ENCODE measurements around the gene OR8G5.
"Not testable (repeated sequence)": the region's sequence is repeated elsewhere in the genome, so short reads cannot be mapped to it uniquely, and the experiment has no call there.

The OR8G5 gene, protein sequence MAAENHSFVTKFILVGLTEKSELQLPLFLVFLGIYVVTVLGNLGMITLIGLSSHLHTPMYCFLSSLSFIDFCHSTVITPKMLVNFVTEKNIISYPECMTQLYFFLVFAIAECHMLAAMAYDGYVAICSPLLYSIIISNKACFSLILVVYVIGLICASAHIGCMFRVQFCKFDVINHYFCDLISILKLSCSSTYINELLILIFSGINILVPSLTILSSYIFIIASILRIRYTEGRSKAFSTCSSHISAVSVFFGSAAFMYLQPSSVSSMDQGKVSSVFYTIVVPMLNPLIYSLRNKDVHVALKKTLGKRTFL

DNA sequence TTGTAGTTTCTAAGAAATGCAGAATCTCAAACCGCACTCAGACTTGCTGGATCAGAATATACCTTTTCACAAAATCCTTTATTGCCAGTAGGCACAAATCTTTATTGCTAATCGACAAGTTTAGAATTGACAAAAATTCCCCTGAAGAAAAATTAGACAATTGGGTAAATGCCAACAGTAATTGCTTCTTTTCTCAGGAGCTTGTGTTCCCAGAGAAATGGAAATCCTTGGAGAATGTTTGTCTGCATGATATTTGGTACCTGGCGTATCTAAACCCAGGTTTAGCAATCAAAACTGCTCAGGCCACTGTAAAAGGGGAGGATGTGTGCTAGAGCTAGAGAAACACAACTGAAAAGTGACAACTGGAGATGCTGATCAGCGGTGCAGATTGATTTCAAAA is at the start of gene OR8G5:
Gene OR8G5 (plus strand): TSS at position 301 of the 400 bp plus-strand sequence. CDS start 8,556 bp downstream, outside the sequence.
- no peak for DNase-seq

DNA sequence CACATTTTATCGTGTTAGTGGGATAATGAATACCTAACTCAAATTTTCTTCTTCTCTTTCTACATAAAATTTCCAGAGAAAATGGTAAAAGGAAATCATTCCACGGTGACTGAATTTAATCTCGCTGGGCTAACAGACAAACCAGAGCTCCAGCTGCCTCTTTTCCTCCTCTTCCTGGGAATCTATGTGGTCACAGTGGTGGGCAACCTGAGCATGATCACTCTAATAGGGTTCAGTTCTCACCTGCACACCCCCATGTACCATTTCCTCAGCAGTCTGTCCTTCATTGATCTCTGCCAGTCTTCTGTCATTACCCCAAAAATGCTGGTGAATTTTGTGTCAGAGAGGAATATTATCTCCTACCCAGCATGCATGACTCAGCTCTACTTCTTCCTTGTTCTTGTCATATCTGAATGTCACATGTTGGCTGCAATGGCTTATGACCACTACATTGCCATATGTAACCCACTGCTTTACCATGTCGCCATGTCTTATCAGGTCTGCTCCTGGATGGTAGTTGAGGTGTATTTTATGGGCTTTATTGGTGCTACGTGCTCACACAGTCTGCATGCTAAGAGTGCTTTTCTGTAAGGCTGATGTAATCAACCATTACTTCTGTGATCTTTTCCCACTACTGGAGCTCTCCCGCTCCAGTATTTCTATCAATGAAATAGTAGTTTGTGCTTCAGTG is 48.9 kb upstream of the OR8G5 start:
- no peak for DNase-seq

DNA sequence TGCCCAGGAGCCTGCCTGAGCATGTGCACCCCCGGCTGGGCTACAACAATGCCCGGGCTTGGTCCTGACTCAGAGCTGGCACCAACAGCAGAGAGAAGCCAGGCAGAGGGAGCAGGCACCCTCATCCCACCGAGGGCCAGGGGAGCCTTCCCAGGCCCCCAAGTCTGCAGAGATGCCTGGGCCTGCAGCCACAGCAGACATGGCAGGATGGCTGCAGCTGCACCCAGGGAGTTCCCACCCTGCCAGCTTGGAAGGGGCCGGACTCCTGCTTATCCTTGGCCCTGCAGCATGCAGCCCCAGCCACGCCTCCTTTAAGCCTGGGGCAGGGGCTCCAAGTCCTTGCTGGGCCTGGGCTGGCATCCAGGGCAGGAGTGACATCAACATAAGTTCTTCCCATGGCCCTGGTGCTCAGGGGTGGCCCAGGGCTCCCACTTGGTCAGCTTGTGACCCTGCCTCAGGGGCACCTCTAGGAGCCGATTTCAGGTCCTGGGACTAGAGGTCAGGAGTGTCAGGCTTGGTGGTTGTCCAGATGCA is 46.3 kb upstream of the OR8G5 start:
- DNase-seq: no peak

DNA sequence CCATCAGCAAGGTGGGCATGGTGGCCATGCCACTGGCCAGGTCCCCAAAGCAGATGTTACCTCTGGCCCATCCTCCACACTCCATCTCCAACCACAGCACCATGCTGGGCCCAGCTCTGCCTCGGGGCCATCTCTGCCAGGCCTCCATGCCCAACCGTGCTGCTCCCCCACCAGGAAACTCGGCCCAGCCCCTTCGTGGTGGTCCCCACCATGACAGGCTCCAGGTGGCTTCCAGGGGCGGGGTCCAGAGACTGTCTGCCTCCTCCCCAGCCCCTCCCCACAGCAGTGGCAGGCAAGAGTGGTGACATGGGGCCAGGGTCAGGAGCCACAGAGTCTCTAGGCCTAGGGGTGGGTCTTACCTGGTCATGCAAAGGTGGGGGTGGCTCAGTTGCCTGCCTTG is 45.8 kb upstream of the OR8G5 start:
- no peak for DNase-seq

DNA sequence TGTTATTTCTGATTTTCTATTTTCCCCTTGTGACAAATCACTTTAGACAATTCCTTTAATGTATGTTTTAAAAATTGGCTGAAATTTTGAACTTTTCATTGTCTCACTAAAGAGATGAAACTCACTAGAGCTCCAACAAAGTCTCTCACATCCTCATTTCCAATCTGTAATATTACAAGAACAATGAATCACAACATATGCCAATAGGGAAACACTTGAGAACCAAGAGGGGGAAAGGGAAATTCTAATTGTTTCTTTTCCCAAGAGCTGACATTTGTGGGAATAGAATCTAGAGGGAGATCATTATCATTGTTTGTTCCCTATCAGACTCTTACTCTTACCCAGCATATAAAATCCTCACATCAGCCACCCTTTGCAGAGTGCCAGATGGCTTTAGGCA is 44.9 kb upstream of the OR8G5 start:
- no peak for DNase-seq

DNA sequence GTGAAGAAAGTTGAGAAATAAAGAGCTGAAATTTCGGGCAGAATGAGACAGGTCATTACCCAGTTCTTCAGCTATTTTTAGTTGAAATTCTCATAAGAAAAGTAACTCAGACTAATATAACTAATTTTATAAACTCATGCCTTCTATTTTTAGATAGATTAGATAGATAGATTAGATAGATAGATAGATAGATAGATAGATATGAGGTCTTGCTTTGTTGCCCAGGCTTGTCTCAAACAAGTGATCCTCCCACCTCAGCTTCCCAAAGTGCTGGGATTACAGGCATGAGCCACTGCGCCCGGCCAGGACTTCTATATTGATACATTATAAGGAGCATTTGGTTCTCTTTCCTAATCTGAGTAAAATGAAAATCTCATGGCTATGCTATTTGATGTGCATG is 42.1 kb upstream of the OR8G5 start:
- DNase-seq: no peak

DNA sequence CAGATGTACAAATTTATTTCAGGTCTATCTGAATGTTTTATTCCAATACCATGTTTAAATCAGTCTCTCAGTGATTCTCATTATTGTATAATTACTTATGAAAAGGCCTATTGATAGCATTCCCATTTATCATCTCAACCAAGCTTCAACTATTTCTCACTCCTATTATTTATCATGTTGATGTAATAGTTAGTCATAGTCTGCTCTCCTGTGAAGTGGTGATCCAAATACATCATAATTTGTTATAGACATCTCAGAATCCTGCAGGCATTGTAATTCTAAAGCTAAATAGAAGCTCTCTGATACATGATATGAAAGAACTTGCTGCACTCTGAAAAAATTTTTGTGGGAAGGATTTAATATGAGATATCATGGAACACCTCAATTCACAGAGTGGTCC is 37.0 kb upstream of the OR8G5 start:
- no peak for DNase-seq

DNA sequence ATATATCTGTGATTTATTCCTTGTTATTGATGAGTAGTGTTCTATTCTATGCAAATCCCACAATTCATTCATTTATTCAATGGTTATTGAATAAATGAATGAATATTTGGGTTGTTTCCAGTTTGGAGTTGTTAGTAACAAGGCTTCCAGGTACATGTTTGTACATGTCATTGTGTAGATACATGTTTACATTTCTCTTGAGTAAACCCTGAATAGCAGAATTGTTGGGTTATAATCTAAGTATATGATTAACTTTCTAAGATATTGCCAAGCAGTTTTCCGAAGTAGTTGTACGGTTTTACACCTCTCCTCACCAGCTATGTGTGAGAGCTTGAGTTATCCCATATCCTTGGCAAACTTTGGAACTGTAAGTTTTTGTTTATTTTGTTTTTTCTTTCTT is 33.8 kb upstream of the OR8G5 start:
- DNase-seq: no peak

DNA sequence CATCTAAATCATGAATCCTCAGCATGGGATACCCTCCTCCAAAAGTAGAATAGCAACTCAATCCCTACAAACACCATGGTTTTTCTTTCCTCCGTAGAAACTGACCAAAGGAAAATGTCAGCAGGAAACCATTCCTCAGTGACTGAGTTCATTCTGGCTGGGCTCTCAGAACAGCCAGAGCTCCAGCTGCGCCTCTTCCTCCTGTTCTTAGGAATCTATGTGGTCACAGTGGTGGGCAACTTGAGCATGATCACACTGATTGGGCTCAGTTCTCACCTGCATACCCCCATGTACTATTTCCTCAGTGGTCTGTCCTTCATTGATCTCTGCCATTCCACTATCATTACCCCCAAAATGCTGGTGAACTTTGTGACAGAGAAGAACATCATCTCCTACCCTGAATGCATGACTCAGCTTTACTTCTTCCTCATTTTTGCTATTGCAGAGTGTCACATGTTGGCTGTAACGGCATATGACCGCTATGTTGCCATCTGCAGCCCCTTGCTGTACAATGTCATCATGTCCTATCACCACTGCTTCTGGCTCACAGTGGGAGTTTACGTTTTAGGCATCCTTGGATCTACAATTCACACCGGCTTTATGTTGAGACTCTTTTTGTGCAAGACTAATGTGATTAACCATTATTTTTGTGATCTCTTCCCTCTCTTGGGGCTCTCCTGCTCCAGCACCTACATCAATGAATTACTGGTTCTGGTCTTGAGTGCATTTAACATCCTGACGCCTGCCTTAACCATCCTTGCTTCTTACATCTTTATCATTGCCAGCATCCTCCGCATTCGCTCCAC is 31.4 kb upstream of the OR8G5 start:
- DNase-seq: peak in 1 of 2 donors; percentile 47

DNA sequence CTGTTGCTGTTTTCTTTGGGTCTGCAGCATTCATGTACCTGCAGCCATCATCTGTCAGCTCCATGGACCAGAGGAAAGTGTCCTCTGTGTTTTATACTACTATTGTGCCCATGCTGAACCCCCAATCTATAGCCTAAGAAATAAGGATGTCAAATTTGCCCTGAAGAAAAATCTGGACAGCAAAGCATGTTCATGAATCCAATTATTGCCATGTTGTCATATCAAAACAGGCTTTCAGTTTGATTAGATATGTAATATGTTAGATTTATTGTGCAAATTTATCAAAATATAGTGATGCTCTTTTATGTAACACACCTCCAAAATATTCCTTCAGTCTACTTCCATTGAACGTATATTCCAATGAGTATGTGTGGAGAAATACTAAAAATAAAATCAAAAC is 30.7 kb upstream of the OR8G5 start:
- DNase-seq: no peak

DNA sequence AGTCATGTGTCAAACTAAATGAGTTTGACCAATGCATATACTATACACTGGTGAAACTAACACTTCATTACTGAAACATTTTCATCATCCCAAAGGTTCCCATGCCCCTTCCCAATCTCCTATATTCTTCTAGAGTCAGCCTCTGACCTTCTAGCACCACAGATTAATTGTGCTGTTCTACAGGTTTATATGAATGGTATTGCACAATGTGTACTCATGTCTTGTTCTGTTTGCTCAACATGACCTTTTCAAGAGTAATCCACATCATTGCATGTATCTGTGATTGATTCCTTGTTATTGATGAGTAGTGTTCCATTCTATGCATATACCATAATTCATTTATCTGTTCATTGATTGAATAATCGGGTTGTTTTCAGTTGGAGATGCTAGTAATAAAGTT is 22.8 kb upstream of the OR8G5 start:
- DNase-seq: no peak

DNA sequence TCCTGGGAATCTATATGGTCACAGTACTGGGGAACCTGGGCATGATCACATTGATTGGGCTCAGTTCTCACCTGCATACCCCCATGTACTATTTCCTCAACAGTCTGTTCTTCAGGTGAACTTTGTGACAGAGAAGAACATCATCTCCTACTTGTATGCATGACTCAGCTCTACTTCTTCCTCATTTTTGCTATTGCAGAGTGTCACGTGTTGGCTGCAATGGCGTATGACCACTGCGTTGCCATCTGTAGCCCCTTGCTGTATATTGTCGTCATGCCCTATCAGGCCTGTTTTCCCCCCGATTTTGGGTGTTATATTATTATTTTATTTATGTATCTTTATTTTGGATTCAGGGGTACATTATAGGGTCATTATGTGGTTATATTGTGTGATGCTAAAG is 17.7 kb upstream of the OR8G5 start:
- DNase-seq: no peak

DNA sequence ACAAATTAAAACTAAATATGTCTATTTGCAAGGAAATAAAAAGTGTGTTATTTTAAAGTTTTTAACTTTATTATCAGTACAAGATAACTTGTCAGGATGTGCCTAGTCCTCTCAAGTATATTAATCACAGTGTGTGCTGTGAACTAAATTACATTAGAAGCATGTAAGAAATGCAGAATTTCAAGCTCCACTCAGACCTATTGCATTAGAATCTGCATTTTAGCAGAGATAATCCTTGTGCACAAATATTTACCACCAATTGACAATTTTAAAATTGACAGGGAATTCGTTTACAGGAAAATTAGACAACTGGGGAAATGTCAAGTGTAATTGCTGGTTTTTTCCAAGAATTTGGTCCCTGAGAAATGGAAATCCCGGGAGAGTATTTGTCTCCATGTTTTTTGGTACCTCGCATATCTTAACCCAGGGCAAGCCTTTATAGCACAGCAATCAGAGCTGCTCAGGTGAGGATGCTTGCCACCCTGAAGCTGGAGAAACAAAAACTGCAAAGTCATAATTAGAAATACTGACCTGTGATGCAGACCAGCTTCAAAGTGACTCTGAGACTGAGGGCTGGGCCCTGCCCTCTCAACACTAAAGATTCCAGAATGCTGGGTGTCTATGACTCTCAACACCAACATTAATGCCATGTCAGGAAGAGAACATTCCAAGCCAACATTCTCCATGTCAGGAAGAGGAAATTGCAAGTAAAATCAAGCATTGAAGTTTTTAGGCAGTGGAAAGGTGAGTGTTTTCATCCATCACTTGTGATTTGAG is 15.4 kb upstream of the OR8G5 start, which contains the start of gene OR8G1:
Gene OR8G1 (plus strand): TSS at position 475 of the 777 bp plus-strand sequence. CDS start 8,581 bp downstream, outside the sequence.
- DNase-seq: no peak

DNA sequence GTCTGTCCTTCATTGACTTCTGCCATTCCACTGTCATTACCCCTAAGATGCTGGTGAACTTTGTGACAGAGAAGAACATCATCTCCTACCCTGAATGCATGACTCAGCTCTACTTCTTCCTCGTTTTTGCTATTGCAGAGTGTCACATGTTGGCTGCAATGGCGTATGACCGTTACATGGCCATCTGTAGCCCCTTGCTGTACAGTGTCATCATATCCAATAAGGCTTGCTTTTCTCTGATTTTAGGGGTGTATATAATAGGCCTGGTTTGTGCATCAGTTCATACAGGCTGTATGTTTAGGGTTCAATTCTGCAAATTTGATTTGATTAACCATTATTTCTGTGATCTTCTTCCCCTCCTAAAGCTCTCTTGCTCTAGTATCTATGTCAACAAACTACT is 6.3 kb upstream of the OR8G5 start:
- not testable (repeated sequence) for DNase-seq

DNA sequence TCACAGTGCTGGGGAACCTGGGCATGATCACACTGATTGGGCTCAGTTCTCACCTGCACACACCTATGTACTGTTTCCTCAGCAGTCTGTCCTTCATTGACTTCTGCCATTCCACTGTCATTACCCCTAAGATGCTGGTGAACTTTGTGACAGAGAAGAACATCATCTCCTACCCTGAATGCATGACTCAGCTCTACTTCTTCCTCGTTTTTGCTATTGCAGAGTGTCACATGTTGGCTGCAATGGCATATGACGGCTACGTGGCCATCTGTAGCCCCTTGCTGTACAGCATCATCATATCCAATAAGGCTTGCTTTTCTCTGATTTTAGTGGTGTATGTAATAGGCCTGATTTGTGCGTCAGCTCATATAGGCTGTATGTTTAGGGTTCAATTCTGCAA is 8.9 kb downstream of the OR8G5 start:
- DNase-seq: not testable (repeated sequence)

DNA sequence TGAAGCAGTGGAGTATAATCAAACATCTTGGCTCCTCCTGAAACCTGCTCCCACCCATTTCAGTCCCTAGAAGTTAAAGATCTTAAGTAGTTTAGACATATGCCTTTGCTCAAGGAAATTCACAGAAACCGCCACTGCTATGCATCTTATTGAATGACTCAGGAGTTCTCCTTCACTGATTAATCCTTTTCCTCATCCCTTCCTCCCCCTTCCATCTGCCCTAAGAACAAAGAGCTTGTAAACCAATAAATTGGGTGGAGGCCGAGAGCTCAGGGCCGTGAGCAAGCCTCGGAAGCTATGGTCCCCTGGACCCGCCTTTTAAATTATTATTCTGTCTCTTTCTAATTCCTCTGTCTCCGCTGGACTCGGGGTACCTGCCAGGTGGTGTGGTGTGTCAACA is 14.7 kb downstream of the OR8G5 start:
- DNase-seq: not testable (repeated sequence)

DNA sequence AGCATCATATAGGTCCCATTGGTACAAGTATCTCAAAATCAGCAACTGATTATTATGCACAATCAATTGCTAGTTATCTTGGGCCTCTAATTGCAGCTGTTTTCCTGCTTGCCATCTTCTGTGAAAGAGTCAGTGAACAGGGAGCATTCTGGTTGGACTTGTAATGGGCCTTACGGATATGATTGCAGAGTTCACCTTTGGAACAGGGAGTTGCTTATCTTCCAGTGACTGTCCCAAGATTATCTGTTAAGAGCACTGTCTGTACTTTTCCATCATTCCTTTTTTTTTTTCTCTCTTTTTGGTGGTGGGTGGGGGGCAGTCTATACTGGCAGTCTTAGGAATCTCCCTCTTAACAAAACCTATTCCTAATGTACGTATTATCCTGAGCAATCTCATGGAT is 17.8 kb downstream of the OR8G5 start:
- DNase-seq: no peak

DNA sequence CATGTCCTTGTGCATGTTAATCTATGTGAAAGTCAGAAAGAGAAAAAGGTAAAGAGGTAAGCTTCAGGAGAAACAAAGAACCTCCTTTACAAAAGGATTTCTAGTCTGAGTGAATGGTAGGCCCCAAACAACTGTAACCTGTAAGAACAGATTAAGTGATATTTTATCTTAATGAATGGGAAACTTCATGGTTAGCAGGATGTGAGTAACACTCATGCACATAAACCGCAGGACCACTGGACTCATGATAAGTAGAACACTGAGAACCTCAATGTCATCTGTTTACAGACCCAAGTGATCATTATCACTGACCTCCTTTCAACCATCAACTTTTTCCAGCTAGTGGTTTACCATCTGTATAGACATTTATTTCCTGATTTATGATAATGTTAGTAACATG is 19.9 kb downstream of the OR8G5 start:
- DNase-seq: no peak

DNA sequence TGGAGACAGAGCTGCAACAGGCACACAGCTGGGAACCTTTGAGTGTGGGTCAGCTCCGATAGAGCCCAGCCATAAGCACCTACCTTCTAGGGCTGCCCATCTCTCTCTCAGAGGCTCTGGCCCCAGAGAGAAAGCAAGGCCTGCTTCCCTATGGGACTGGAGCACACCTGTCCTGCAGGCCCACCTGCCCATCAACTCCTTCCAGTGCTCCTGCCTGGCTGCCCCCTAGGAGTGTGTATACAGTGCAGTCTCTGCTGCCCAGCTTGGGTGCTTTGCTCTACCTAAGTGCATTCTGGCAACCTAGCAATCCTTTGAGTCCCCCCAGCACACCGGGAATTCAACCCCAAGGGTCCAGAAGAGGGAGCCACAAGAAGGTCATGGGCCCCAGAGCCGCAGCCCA is 21.0 kb downstream of the OR8G5 start:
- DNase-seq: no peak

DNA sequence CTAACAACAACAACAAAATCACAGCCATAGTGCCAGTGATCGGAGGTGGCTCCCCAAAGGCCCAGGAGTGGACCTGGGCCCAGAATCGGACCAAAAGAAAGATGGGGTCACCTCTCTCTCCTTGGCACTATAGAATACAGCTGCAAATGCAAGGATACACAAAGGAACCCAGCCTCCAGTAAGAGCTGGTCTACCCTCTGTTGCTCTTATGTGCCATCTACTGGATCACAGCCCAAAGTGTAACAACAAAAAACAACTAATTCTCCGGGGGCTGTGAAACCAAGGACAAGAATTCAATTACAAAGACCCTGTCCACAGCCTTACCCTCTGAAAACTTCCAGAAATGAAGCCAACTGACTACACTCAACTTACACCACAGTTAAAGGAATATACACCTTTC is 21.6 kb downstream of the OR8G5 start:
- no peak for DNase-seq

DNA sequence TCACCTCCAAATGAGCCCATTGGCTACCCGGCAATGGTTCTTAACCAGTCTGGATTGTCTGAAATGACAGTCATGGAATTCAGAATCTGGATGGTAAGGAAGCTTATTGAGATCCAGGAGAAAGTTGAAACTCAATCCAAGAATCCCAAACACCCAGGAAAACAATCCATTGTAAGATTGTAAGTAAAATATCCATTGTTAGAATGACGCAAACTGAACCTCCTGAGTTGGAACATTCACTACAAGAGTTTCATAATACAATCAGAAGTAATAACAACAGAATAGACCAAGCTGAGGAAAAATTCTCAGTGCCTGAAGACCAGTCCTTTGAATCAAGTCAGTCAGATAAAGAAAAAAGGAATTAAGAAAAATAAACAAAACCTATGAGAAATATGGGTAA is 22.1 kb downstream of the OR8G5 start:
- no peak for DNase-seq

DNA sequence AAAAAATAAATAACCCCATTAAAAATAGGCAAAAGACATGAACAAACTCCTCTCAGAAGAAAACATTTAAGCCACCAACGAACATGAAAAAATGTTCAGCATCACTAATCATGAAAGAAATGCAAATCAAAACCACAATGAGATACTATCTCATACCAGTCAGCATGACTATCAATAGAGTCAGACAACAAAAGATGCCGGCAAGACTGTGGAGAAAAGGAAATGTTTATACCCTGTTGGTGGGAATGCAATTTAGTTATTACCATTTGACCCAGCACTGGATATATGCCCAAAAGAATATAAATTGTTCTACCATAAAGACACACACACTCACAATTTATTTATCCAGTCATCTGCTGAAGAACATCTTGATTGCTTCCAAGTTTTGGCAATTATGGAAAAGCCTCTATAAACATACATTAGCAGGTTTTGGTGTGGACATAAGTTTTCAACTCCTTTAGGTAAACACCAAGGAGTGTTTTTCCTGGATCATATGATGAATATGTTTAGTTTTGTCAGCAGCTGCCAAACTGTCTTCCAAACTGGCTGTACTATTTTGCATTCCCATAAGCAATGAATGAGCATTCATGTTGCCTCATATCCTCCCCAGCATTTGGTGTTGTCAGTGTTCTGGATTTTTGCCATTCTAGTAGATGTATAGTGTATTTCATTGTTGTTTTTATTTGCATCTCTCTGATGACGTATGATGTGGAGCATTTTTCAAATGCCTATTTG is 29.6 kb downstream of the OR8G5 start:
- DNase-seq: no peak
